ENCODE measurements around the gene FANCE. TPM values are rescaled to one million over a fixed set of nuclear protein-coding genes. Genes with fewer than 3 reads are reported as not detected.

The FANCE gene
- total RNA-seq, 2 experiments from 2014 or later, result 1.6 to 1.7 TPM

DNA sequence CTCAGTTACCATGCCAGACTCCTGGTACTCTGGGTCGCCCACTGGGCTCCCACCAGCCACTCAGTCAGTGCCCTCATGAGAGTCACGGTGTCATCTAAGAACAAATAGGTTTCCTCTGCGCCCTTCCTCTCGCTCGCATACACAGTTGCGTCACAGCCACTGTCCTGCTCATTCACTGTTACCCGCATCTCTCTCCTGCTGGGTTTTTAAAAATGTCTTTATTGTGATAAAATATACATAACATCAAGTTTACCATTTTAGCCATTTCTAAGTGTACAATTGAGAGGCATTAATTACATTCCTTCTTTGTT lies 40.8 kb downstream of the FANCE start:
- DNase-seq (no peak), ATAC-seq (ENCODE audit: poor library complexity) (no peak)
- H3K27me3 ChIP-seq (ENCODE audit: control insufficient read depth in 1 of 2, insufficient read depth in 2 of 2, low read length in 2 of 2), result peaks cover 0 to under 1% of the 10 kb centered on the region in 2 experiments
- no peak overlapping the region for H3K4me3 ChIP-seq (ENCODE audit: low read length)
- H3K4me1 ChIP-seq (ENCODE audit: insufficient read depth, low read length), result peaks cover 20% of the 10 kb centered on the region
- intact Hi-C loops (cut with DNase I, micrococcal nuclease), result no loop called here
- no peaks in the 10 kb centered on the region for H3K27me3 Mint-ChIP-seq
- no peak overlapping the region for H3K27ac ChIP-seq (ENCODE audit: low read depth in 1 of 2, low read length in 2 of 2)
- H3K36me3 Mint-ChIP-seq (ENCODE audit: low read depth), result no peaks in the 10 kb centered on the region
- ChIA-PET CTCF (no interaction called here), POLR2A (no interaction called here)
- peak overlapping the region; percentile 12 for H3K4me3 Mint-ChIP-seq
- H3K9me3 ChIP-seq (ENCODE audit: control insufficient read depth in 1 of 2, insufficient read depth in 1 of 2, low read length in 2 of 2), result peaks cover 0 to 2% of the 10 kb centered on the region in 2 experiments
- no peaks in the 10 kb centered on the region for H3K36me3 ChIP-seq (ENCODE audit: insufficient read depth, low read length)
- H3K4me1 Mint-ChIP-seq (ENCODE audit: low read depth), result peaks cover 18% of the 10 kb centered on the region
- no peak for TF ChIP-seq CTCF (IDR thresholded peaks at IDR 0.05)
- H3K9me3 Mint-ChIP-seq, result no peaks in the 10 kb centered on the region
- H3K27ac Mint-ChIP-seq, result no peak overlapping the region

DNA sequence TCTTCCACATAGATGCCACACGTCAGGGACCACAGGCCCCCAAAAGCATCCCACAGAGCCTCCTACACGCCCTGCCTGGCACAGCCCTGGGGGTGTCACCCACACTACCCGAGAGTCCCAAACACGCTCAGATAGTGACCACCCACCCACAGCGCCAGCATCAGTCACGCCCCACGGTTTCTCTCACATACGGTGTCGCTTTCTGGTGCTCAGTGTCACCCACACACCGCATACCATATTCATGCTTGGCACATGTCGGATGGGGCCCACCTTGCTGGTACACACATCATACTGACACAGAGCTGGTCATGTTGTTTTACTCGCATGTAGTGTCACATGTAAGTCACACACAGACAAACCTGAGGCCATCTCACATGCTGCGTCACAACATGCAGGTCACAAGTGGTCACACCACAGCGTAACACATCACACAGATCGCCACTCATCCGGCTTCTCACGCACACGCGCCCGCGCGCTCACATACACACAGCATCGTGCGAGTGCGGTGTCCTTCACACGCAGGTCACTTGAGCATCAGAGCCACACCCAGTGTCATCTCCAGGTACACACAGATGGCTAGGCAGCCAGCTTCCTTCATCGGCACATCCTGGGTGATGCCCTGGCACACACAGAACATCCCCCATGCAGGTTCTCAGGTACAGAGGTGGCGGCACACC lies 41.3 kb downstream of the FANCE start:
- no peak overlapping the region for H3K27ac ChIP-seq (ENCODE audit: low read depth in 1 of 2, low read length in 2 of 2)
- Mint-ChIP-seq H3K4me1 (ENCODE audit: low read depth) (peaks cover 20% of the 10 kb centered on the region), H3K9me3 (no peaks in the 10 kb centered on the region), H3K36me3 (ENCODE audit: low read depth) (no peaks in the 10 kb centered on the region), H3K4me3 (peak overlapping the region; percentile 12), H3K27me3 (peaks cover 2% of the 10 kb centered on the region), H3K27ac (peak overlapping the region; percentile 1)
- CTCF ChIA-PET, result no interaction called here
- TF ChIP-seq CTCF (IDR thresholded peaks at IDR 0.05), result no peak
- intact Hi-C loops (cut with DNase I, micrococcal nuclease), result no loop called here
- peaks cover 0 to 5% of the 10 kb centered on the region in 2 experiments for H3K27me3 ChIP-seq (ENCODE audit: control insufficient read depth in 1 of 2, insufficient read depth in 2 of 2, low read length in 2 of 2)
- POLR2A ChIA-PET, result no interaction called here
- no peaks in the 10 kb centered on the region for H3K36me3 ChIP-seq (ENCODE audit: insufficient read depth, low read length)
- no peak for ATAC-seq (ENCODE audit: poor library complexity)
- H3K4me1 ChIP-seq (ENCODE audit: insufficient read depth, low read length), result peaks cover 22% of the 10 kb centered on the region
- DNase-seq, result no peak
- no peak overlapping the region for H3K4me3 ChIP-seq (ENCODE audit: low read length)
- peaks cover 0 to 7% of the 10 kb centered on the region in 2 experiments for H3K9me3 ChIP-seq (ENCODE audit: control insufficient read depth in 1 of 2, insufficient read depth in 1 of 2, low read length in 2 of 2)

- no peaks in the 10 kb centered on the region for H3K36me3 ChIP-seq (ENCODE audit: insufficient read depth, low read length)
- ATAC-seq (ENCODE audit: poor library complexity), result no peak
- no peaks in the 10 kb centered on the region for H3K9me3 Mint-ChIP-seq
- no peaks in the 10 kb centered on the region for H3K36me3 Mint-ChIP-seq (ENCODE audit: low read depth)
- no peak overlapping the region for H3K4me3 ChIP-seq (ENCODE audit: low read length)
- peak in 2 of 14 experiments; percentile 43 to 48 for DNase-seq
- H3K4me1 ChIP-seq (ENCODE audit: insufficient read depth, low read length), result peaks cover 29% of the 10 kb centered on the region
- peak overlapping the region; percentile 1 for H3K27ac Mint-ChIP-seq
- intact Hi-C loops (cut with DNase I, micrococcal nuclease), result no loop called here
- no peak for TF ChIP-seq CTCF (IDR thresholded peaks at IDR 0.05)
- ChIA-PET POLR2A (no interaction called here), CTCF (no interaction called here)
- H3K4me1 Mint-ChIP-seq (ENCODE audit: low read depth), result peaks cover 25% of the 10 kb centered on the region
- peaks cover 0 to 7% of the 10 kb centered on the region in 2 experiments for H3K9me3 ChIP-seq (ENCODE audit: control insufficient read depth in 1 of 2, insufficient read depth in 1 of 2, low read length in 2 of 2)
- peaks cover 7% of the 10 kb centered on the region for H3K27me3 Mint-ChIP-seq
- peak overlapping the region; percentile 28 for H3K4me3 Mint-ChIP-seq
- H3K27ac ChIP-seq (ENCODE audit: low read depth in 1 of 2, low read length in 2 of 2), result no peak overlapping the region
- peaks cover 3 to 11% of the 10 kb centered on the region in 2 experiments for H3K27me3 ChIP-seq (ENCODE audit: control insufficient read depth in 1 of 2, insufficient read depth in 2 of 2, low read length in 2 of 2)
Measured at GRCh38 chr6:35494161-35494563, 42.0 kb downstream of the FANCE start.

Data from CD4-positive, alpha-beta T cell (primary cell).